Upper lobe of left lung (tissue), 6 donors: Measurements from ENCODE around the gene OTULINL. TPM values are rescaled to one million over a fixed set of nuclear protein-coding genes. Genes with fewer than 3 reads are reported as not detected.

Experiments used
- ATAC-seq, 2 donors: fragments of 200-7000 bp; cut with Tn5 transposase; one replicate each; pipeline ENCODE4 v1.9.1; 2022; ENCODE audit warnings: mild to moderate bottlenecking in 2 of 2, moderate library complexity in 2 of 2; ENCODE audit not compliant: low FRiP score in 2 of 2
- DNase-seq, 2 donors: peaks; one replicate each; pipeline ENCODE4 v3.0.0-alpha.2; 2019 to 2020
- H3K27ac ChIP-seq, 4 donors: fragments of 200-600 bp; sonication (generic); one replicate each; pipeline ENCODE4 v1.5.1; 2016 to 2019
- H3K27me3 ChIP-seq, 4 donors: fragments of 200-600 bp; sonication (generic); one replicate each; pipeline ENCODE4 v1.5.1; 2017 to 2019
- H3K36me3 ChIP-seq, 4 donors: fragments of 200-600 bp; sonication (generic); one replicate each; pipeline ENCODE4 v1.5.1; 2016 to 2019
- H3K4me1 ChIP-seq, 4 donors: fragments of 200-600 bp; sonication (generic); one replicate each; pipeline ENCODE4 v1.5.1; 2018 to 2019
- H3K4me3 ChIP-seq, 4 donors: fragments of 200-600 bp; sonication (generic); one replicate each; pipeline ENCODE4 v1.5.1; 2017 to 2019; ENCODE audit warnings: mild to moderate bottlenecking in 2 of 4, moderate library complexity in 1 of 4
- H3K9me3 ChIP-seq, 4 donors: fragments of 200-600 bp; sonication (generic); one replicate each; pipeline ENCODE4 v1.5.1; 2018 to 2019
- CTCF ChIP-seq, 6 experiments: fragments of 450-650 bp in 4 of 6; fragments of 200-600 bp in 2 of 6; sonication (generic) in 2 of 6; IDR thresholded peaks; one replicate each; pipeline ENCODE4 v1.5.1; 2016 to 2019; ENCODE audit warnings: antibody characterized with exemption in 6 of 6
- EP300 ChIP-seq, 4 donors: sonication (generic); formaldehyde crosslinking; IDR thresholded peaks; one replicate each; pipeline ENCODE4 v1.5.1; 2017; ENCODE audit warnings: antibody characterized with exemption in 4 of 4, control low read depth in 2 of 4
- POLR2A ChIP-seq, 4 donors: fragments of 450-650 bp; IDR thresholded peaks; one replicate each; pipeline ENCODE4 v1.5.1; 2016 to 2017; ENCODE audit warnings: antibody characterized with exemption in 4 of 4, mild to moderate bottlenecking in 2 of 4
- POLR2AphosphoS5 ChIP-seq, 2 donors: sonication (generic); formaldehyde crosslinking; IDR thresholded peaks; one replicate each; pipeline ENCODE4 v1.5.1; 2017; ENCODE audit warnings: antibody characterized with exemption in 2 of 2
- WGBS, 2 donors: methylation state at CpG; one replicate each; pipeline ENCODE4 v1.1.5; 2017 to 2018; 5-methylcytosine and 5-hydroxymethylcytosine counted together
- total RNA-seq, 6 donors: library from RNA; depleted of rRNA in 4 of 6; stranded (reverse); fragments of >200 nt in 4 of 6; gene quantifications; one replicate each; pipeline versions ENCODE4 v1.1.0 to v1.2.1, GENCODE V29; 2016 to 2021
- donor health status: DM: no; HTN: no; CAD: no; lungs with moderate emphysema.
- donor health status: DM: no; HTN: yes; CAD: no; lungs with severe emphysema.

The OTULINL gene
- total RNA-seq, 6 donors from 2014 or later = 36.4 to 194 (median 82.8) TPM

- 96 to 97% methylated on average over 7 to 30 of the region's 40 CpGs for whole genome bisulfite sequencing, 2 donors
- TF ChIP-seq CTCF (IDR thresholded peaks at IDR 0.05) (no peak), POLR2A (IDR thresholded peaks at IDR 0.05) (no peak), EP300 (IDR thresholded peaks at IDR 0.05) (no peak), POLR2AphosphoS5 (IDR thresholded peaks at IDR 0.05) (no peak)
- no peak for ATAC-seq
- H3K9me3 ChIP-seq = no peaks in the 10 kb centered on the region
- H3K4me3 ChIP-seq = no peak overlapping the region
- no peaks in the 10 kb centered on the region for H3K36me3 ChIP-seq
- no peaks in the 10 kb centered on the region for H3K27me3 ChIP-seq
- no peak overlapping the region for H3K27ac ChIP-seq
- DNase-seq = peak in 1 of 2 donors; percentile 78
- H3K4me1 ChIP-seq = peaks cover 14 to 27% (median 24%) of the 10 kb centered on the region in 4 donors
Measured at GRCh38 chr5:14577079-14577725, 4.4 kb upstream of the OTULINL start.

GRCh38 chr5:14577971-14578370, 3.6 kb upstream of the OTULINL start:
- Histone ChIP-seq H3K9me3 (no peaks in the 10 kb centered on the region), H3K27ac (no peak overlapping the region), H3K4me3 (no peak overlapping the region), H3K36me3 (no peaks in the 10 kb centered on the region), H3K4me1 (peaks cover 14 to 34% (median 28%) of the 10 kb centered on the region in 4 donors), H3K27me3 (no peaks in the 10 kb centered on the region)
- DNase-seq = no peak
- ATAC-seq = no peak
- TF ChIP-seq CTCF (IDR thresholded peaks at IDR 0.05) (no peak), POLR2AphosphoS5 (IDR thresholded peaks at IDR 0.05) (no peak), POLR2A (IDR thresholded peaks at IDR 0.05) (no peak), EP300 (IDR thresholded peaks at IDR 0.05) (no peak)
- 92 to 93% methylated on average over 4 of the region's 4 CpGs for WGBS, 2 donors

GRCh38 chr5:14579246-14579645, 2.3 kb upstream of the OTULINL start:
- no peaks in the 10 kb centered on the region for H3K9me3 ChIP-seq
- no peaks in the 10 kb centered on the region for H3K27me3 ChIP-seq
- no peak overlapping the region for H3K27ac ChIP-seq
- DNase-seq = no peak
- peaks cover 14 to 35% (median 31%) of the 10 kb centered on the region in 4 donors for H3K4me1 ChIP-seq
- WGBS, 2 donors = 87 to 90% methylated on average over 6 to 7 of the region's 7 CpGs
- H3K4me3 ChIP-seq = no peak overlapping the region
- TF ChIP-seq EP300 (IDR thresholded peaks at IDR 0.05) (no peak), POLR2A (IDR thresholded peaks at IDR 0.05) (no peak), POLR2AphosphoS5 (IDR thresholded peaks at IDR 0.05) (no peak), CTCF (IDR thresholded peaks at IDR 0.05) (no peak)
- H3K36me3 ChIP-seq = no peaks in the 10 kb centered on the region
- ATAC-seq = no peak

GRCh38 chr5:14579731-14580397, 1.7 kb upstream of the OTULINL start:
- no peaks in the 10 kb centered on the region for H3K9me3 ChIP-seq
- DNase-seq = no peak
- no peak overlapping the region for H3K4me3 ChIP-seq
- TF ChIP-seq POLR2A (IDR thresholded peaks at IDR 0.05) = no peak
- no peak for TF ChIP-seq POLR2AphosphoS5 (IDR thresholded peaks at IDR 0.05)
- TF ChIP-seq EP300 (IDR thresholded peaks at IDR 0.05) = no peak
- no peak for TF ChIP-seq CTCF (IDR thresholded peaks at IDR 0.05)
- no peaks in the 10 kb centered on the region for H3K36me3 ChIP-seq
- ATAC-seq = no peak
- H3K27ac ChIP-seq = no peak overlapping the region
- WGBS, 2 donors = 84 to 87% methylated on average over 4 of the region's 4 CpGs
- H3K27me3 ChIP-seq = no peaks in the 10 kb centered on the region
- peaks cover 12 to 31% (median 29%) of the 10 kb centered on the region in 4 donors for H3K4me1 ChIP-seq
